Choroid plexus epithelial cell (primary cell): ENCODE measurements around the gene MYADML2.

Source experiments
- DNase-seq: peaks from one replicate; pipeline ENCODE4 v3.0.0-alpha.2; 2010; ENCODE audit warnings: low read depth
- H3K4me3 ChIP-seq: 2 replicates; pipeline ENCODE4 v1.5.1; 2011; ENCODE audit warnings: low read depth, mild to moderate bottlenecking, control low read depth, low read length, moderate library complexity
- CTCF ChIP-seq: conservative IDR thresholded peaks from 2 replicates; pipeline ENCODE4 v1.5.1; 2011; ENCODE audit warnings: low read depth, mild to moderate bottlenecking, control low read depth, inconsistent platforms, low read length, moderate library complexity

MYADML2 gene

GRCh38 chr17:81901167-81902022, 45.6 kb downstream of the MYADML2 start:
- H3K4me3 ChIP-seq = peak overlapping the region; percentile 22
- TF ChIP-seq CTCF = no peak
- DNase-seq = no peak

- no peak for DNase-seq
- TF ChIP-seq CTCF = no peak
- no peak overlapping the region for H3K4me3 ChIP-seq
Measured at GRCh38 chr17:81900181-81900820, 46.7 kb downstream of the MYADML2 start.

GRCh38 chr17:81899514-81900166, 47.4 kb downstream of the MYADML2 start:
- no peak overlapping the region for H3K4me3 ChIP-seq
- DNase-seq = no peak
- no peak for TF ChIP-seq CTCF

GRCh38 chr17:81898885-81899284, 48.1 kb downstream of the MYADML2 start:
- DNase-seq = no peak
- no peak for TF ChIP-seq CTCF
- H3K4me3 ChIP-seq = no peak overlapping the region

- no peak overlapping the region for H3K4me3 ChIP-seq
- peak; percentile 87 for DNase-seq
- TF ChIP-seq CTCF = no peak
Measured at GRCh38 chr17:81898029-81898866, 48.8 kb downstream of the MYADML2 start.

GRCh38 chr17:81895400-81895799, 51.6 kb downstream of the MYADML2 start:
- H3K4me3 ChIP-seq = no peak overlapping the region
- TF ChIP-seq CTCF = no peak
- DNase-seq = no peak
